HEK293 (cell line): ENCODE measurements around the gene NEK9.

Experiments
- CTCF ChIA-PET: fragments of 350-600 bp; formaldehyde crosslinking; extraction: SDS; loops from one replicate; lab custom pipeline; 2021; ENCODE audit warnings: antibody characterized with exemption; lab: Yijun Ruan, JAX
- POLR2A ChIA-PET: fragments of 300-600 bp; formaldehyde crosslinking; extraction: SDS; loops from one replicate; lab custom pipeline; 2020; ENCODE audit warnings: antibody characterized with exemption, inconsistent platforms; lab: Yijun Ruan, JAX
- H3K27ac ChIP-seq: fragments of 200-500 bp; sonication (Bioruptor generic); 2 replicates; pipeline ENCODE4 v1.5.1; 2014; ENCODE audit warnings: low read depth, low read length, control low read depth, inconsistent platforms; ENCODE audit errors: extremely low read depth
- H3K36me3 ChIP-seq, 2 experiments: fragments of 200-500 bp in 1 of 2; sonication (Bioruptor generic) in 1 of 2; 1 replicate in 1 of 2; 2 replicates in 1 of 2; pipeline ENCODE4 v1.5.1; 2014 to 2017; ENCODE audit warnings: inconsistent platforms in 2 of 2, low read length in 2 of 2; ENCODE audit not compliant: control insufficient read depth in 2 of 2, insufficient read depth in 1 of 2
- H3K4me1 ChIP-seq: fragments of 200-500 bp; sonication (Bioruptor generic); 2 replicates; pipeline ENCODE4 v1.5.1; 2014; ENCODE audit warnings: mild to moderate bottlenecking, low read length, inconsistent platforms; ENCODE audit not compliant: control insufficient read depth, insufficient read depth
- H3K4me3 ChIP-seq: 2 replicates; pipeline ENCODE4 v1.5.1; 2011; ENCODE audit warnings: low read depth, mild to moderate bottlenecking, control low read depth, low read length, moderate library complexity
- H3K9me3 ChIP-seq: fragments of 200-500 bp; sonication (Bioruptor generic); 2 replicates; pipeline ENCODE4 v1.5.1; 2014; ENCODE audit warnings: low read depth, low read length, inconsistent platforms; ENCODE audit not compliant: control insufficient read depth, insufficient read depth
- BCL11B ChIP-seq: fragments of 450-650 bp; formaldehyde crosslinking; IDR thresholded peaks from 2 replicates; pipeline ENCODE4 v1.5.1; 2016; ENCODE audit warnings: low read depth, missing biosample characterization, missing genetic modification characterization
- FEZF1 ChIP-seq: fragments of 450-650 bp; formaldehyde crosslinking; IDR thresholded peaks from 2 replicates; pipeline ENCODE4 v1.5.1; 2016; ENCODE audit warnings: missing biosample characterization, missing genetic modification characterization
- HOXD13 ChIP-seq: sonication (generic); formaldehyde crosslinking; IDR thresholded peaks from 2 replicates; pipeline ENCODE4 v1.8.0; 2022; ENCODE audit warnings: missing genetic modification reagents, borderline replicate concordance
- KLF10 ChIP-seq: fragments of 450-650 bp; IDR thresholded peaks from 2 replicates; pipeline ENCODE4 v1.5.1; 2018; ENCODE audit warnings: missing biosample characterization, mild to moderate bottlenecking, missing genetic modification characterization
- KLF7 ChIP-seq: fragments of 450-650 bp; formaldehyde crosslinking; IDR thresholded peaks from 2 replicates; pipeline ENCODE4 v1.5.1; 2016; ENCODE audit warnings: missing biosample characterization, missing genetic modification characterization, borderline replicate concordance
- MZF1 ChIP-seq: fragments of 450-650 bp; formaldehyde crosslinking; IDR thresholded peaks from 2 replicates; pipeline ENCODE4 v1.5.1; 2017; ENCODE audit warnings: missing biosample characterization, missing genetic modification characterization, borderline replicate concordance
- YY2 ChIP-seq: fragments of 450-650 bp; formaldehyde crosslinking; IDR thresholded peaks from 2 replicates; pipeline ENCODE4 v1.5.1; 2016; ENCODE audit warnings: missing biosample characterization, missing genetic modification characterization
- ZBTB48 ChIP-seq: fragments of 450-650 bp; formaldehyde crosslinking; IDR thresholded peaks from 2 replicates; pipeline ENCODE4 v1.5.1; 2016; ENCODE audit warnings: missing biosample characterization, missing genetic modification characterization
- ZNF221 ChIP-seq: fragments of 450-650 bp; formaldehyde crosslinking; IDR thresholded peaks from 2 replicates; pipeline ENCODE4 v1.5.1; 2017; ENCODE audit warnings: missing biosample characterization, missing genetic modification characterization, borderline replicate concordance
- ZNF223 ChIP-seq: fragments of 450-650 bp; formaldehyde crosslinking; IDR thresholded peaks from 2 replicates; pipeline ENCODE4 v1.5.1; 2016; ENCODE audit warnings: missing biosample characterization, missing genetic modification characterization
- ZNF239 ChIP-seq: fragments of 450-650 bp; formaldehyde crosslinking; IDR thresholded peaks from 2 replicates; pipeline ENCODE4 v1.5.1; 2016; ENCODE audit warnings: missing biosample characterization, missing genetic modification characterization
- ZNF311 ChIP-seq: fragments of 450-650 bp; formaldehyde crosslinking; IDR thresholded peaks from 2 replicates; pipeline ENCODE4 v1.5.1; 2017; ENCODE audit warnings: missing biosample characterization, missing genetic modification characterization, borderline replicate concordance
- ZNF394 ChIP-seq: fragments of 450-650 bp; formaldehyde crosslinking; IDR thresholded peaks from 2 replicates; pipeline ENCODE4 v1.5.1; 2016; ENCODE audit warnings: missing biosample characterization, missing genetic modification characterization, mild to moderate bottlenecking, moderate library complexity, borderline replicate concordance
- ZNF560 ChIP-seq: fragments of 450-650 bp; formaldehyde crosslinking; IDR thresholded peaks from 2 replicates; pipeline ENCODE4 v1.5.1; 2017; ENCODE audit warnings: missing biosample characterization, missing genetic modification characterization, borderline replicate concordance
- ZNF571 ChIP-seq: fragments of 450-650 bp; formaldehyde crosslinking; IDR thresholded peaks from 2 replicates; pipeline ENCODE4 v1.5.0; 2017; ENCODE audit warnings: missing biosample characterization, missing genetic modification characterization
- ZNF610 ChIP-seq: fragments of 450-650 bp; formaldehyde crosslinking; IDR thresholded peaks from 2 replicates; pipeline ENCODE4 v1.5.1; 2016; ENCODE audit warnings: missing biosample characterization, missing genetic modification characterization, borderline replicate concordance
- ZNF629 ChIP-seq: fragments of 450-650 bp; formaldehyde crosslinking; IDR thresholded peaks from 2 replicates; pipeline ENCODE4 v1.5.1; 2017; ENCODE audit warnings: missing biosample characterization, missing genetic modification characterization
- ZNF768 ChIP-seq: fragments of 450-650 bp; formaldehyde crosslinking; IDR thresholded peaks from 2 replicates; pipeline ENCODE4 v1.5.1; 2018; ENCODE audit warnings: missing biosample characterization, mild to moderate bottlenecking, missing genetic modification characterization
- ZNF776 ChIP-seq: fragments of 450-650 bp; formaldehyde crosslinking; IDR thresholded peaks from 2 replicates; pipeline ENCODE4 v1.5.0; 2017; ENCODE audit warnings: missing biosample characterization, missing genetic modification characterization, borderline replicate concordance
- ZXDB ChIP-seq: fragments of 450-650 bp; formaldehyde crosslinking; IDR thresholded peaks from 2 replicates; pipeline ENCODE4 v1.5.1; 2016; ENCODE audit warnings: missing biosample characterization, missing genetic modification characterization
- TF ChIP-seq, protein P1 (sequence below): fragments of 450-650 bp; formaldehyde crosslinking; IDR thresholded peaks from 2 replicates; pipeline ENCODE4 v1.5.1; 2016; ENCODE audit warnings: missing biosample characterization, missing genetic modification characterization, low read depth
- TF ChIP-seq, protein P2 (sequence below): IDR thresholded peaks from 2 replicates; pipeline ENCODE4 v1.6.1; 2011; ENCODE audit warnings: mild to moderate bottlenecking, low read depth, low read length, borderline replicate concordance
- TF ChIP-seq, protein P3 (sequence below): fragments of 450-650 bp; formaldehyde crosslinking; IDR thresholded peaks from 2 replicates; pipeline ENCODE4 v1.5.1; 2016; ENCODE audit warnings: missing biosample characterization, missing genetic modification characterization, low read depth
- TF ChIP-seq, protein P4 (sequence below): fragments of 450-650 bp; formaldehyde crosslinking; IDR thresholded peaks from 2 replicates; pipeline ENCODE4 v1.5.1; 2017; ENCODE audit warnings: missing biosample characterization, missing genetic modification characterization
- TF ChIP-seq, protein P5 (sequence below): fragments of 450-650 bp; formaldehyde crosslinking; IDR thresholded peaks from 2 replicates; pipeline ENCODE4 v1.5.1; 2016; ENCODE audit warnings: missing biosample characterization, missing genetic modification characterization

NEK9 gene

DNA sequence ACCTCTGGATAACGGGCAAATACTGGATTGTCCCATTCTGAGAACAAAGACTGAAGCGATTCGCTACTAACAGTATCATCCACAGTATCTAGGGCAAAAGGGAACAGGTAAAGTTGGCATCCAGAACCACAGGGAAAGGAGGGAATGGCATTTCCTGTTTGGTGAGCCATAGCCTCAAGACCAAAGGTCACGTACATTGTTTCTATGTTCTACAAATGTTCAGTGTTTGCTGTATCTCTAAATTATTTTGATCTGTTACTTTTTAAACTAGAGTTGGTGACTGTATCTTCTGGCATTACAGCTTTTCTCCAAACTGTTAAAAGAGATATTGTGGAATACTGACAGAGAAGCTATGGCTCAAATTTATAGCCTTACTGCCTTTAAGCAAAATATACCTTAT lies 85.2 kb downstream of the NEK9 start (continued):
- TF ChIP-seq, protein P1, sequence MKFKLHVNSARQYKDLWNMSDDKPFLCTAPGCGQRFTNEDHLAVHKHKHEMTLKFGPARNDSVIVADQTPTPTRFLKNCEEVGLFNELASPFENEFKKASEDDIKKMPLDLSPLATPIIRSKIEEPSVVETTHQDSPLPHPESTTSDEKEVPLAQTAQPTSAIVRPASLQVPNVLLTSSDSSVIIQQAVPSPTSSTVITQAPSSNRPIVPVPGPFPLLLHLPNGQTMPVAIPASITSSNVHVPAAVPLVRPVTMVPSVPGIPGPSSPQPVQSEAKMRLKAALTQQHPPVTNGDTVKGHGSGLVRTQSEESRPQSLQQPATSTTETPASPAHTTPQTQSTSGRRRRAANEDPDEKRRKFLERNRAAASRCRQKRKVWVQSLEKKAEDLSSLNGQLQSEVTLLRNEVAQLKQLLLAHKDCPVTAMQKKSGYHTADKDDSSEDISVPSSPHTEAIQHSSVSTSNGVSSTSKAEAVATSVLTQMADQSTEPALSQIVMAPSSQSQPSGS (tag by site-specific recombination) = no peak

DNA sequence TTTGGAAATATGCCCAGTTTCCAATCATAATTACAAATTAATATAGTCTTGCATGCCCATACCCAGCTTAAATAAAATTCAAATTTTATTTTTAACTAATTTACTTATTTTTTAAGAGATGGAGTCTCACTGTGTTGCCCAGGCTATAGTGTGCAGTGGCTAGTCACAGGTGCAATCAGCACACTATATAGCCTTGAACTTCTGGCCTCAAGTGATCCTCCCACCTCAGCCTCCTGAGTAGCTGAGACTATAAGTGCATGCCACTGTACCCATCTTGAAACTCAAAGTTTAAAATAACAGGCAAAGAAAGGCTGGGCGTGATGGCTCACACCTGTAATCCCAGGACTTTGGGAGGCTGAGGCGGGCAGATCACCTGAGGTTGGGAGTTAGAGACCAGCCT lies 85.9 kb downstream of the NEK9 start:
- ChIA-PET CTCF (no interaction called here), POLR2A (no interaction called here)
- Histone ChIP-seq H3K36me3 (peaks cover under 1 to 17% of the 10 kb centered on the region in 2 experiments; a peak in 2 of 3 replicates), H3K9me3 (no peaks in the 10 kb centered on the region), H3K4me3 (no peak overlapping the region), H3K4me1 (peaks cover 6% of the 10 kb centered on the region), H3K27ac (no peak overlapping the region)
- TF ChIP-seq MZF1 (tag by site-specific recombination) (no peak), ZNF223 (tag by site-specific recombination) (no peak), ZNF571 (no peak), YY2 (tag by site-specific recombination) (no peak), ZNF776 (tag by site-specific recombination) (no peak), ZNF311 (tag by site-specific recombination) (no peak), ZNF221 (tag by site-specific recombination) (no peak), ZXDB (tag by site-specific recombination) (no peak)
- TF ChIP-seq, protein P2, sequence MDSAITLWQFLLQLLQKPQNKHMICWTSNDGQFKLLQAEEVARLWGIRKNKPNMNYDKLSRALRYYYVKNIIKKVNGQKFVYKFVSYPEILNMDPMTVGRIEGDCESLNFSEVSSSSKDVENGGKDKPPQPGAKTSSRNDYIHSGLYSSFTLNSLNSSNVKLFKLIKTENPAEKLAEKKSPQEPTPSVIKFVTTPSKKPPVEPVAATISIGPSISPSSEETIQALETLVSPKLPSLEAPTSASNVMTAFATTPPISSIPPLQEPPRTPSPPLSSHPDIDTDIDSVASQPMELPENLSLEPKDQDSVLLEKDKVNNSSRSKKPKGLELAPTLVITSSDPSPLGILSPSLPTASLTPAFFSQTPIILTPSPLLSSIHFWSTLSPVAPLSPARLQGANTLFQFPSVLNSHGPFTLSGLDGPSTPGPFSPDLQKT = no peak
- TF ChIP-seq, protein P3, sequence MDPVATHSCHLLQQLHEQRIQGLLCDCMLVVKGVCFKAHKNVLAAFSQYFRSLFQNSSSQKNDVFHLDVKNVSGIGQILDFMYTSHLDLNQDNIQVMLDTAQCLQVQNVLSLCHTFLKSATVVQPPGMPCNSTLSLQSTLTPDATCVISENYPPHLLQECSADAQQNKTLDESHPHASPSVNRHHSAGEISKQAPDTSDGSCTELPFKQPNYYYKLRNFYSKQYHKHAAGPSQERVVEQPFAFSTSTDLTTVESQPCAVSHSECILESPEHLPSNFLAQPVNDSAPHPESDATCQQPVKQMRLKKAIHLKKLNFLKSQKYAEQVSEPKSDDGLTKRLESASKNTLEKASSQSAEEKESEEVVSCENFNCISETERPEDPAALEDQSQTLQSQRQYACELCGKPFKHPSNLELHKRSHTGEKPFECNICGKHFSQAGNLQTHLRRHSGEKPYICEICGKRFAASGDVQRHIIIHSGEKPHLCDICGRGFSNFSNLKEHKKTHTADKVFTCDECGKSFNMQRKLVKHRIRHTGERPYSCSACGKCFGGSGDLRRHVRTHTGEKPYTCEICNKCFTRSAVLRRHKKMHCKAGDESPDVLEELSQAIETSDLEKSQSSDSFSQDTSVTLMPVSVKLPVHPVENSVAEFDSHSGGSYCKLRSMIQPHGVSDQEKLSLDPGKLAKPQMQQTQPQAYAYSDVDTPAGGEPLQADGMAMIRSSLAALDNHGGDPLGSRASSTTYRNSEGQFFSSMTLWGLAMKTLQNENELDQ (tag by site-specific recombination) = no peak
- TF ChIP-seq, protein P4, sequence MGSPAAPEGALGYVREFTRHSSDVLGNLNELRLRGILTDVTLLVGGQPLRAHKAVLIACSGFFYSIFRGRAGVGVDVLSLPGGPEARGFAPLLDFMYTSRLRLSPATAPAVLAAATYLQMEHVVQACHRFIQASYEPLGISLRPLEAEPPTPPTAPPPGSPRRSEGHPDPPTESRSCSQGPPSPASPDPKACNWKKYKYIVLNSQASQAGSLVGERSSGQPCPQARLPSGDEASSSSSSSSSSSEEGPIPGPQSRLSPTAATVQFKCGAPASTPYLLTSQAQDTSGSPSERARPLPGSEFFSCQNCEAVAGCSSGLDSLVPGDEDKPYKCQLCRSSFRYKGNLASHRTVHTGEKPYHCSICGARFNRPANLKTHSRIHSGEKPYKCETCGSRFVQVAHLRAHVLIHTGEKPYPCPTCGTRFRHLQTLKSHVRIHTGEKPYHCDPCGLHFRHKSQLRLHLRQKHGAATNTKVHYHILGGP (tag by site-specific recombination) = no peak

DNA sequence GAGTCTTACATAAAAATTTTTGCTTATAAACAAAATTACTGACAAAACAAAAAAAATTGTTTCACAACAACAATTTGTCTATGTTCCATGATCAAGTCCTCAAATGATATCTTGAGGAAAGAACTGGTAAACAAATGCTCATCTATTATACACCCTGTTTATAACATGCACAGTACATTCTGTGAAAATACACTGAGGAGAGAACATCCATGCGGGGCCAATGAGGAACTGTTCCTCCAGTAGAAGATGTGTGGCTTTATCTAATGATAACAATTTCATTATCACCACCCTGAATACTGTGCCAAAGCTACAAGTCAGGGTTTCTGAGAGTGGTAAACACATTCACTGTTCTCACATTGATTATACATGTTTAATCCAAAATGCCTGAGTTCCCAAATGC lies 86.3 kb downstream of the NEK9 start:
- no peak overlapping the region for H3K27ac ChIP-seq
- POLR2A ChIA-PET = no interaction called here
- TF ChIP-seq ZNF560 (tag by site-specific recombination) (no peak), FEZF1 (tag by site-specific recombination) (no peak), BCL11B (no peak), ZNF768 (tag by site-specific recombination) (no peak), KLF7 (no peak), ZNF629 (tag by site-specific recombination) (no peak), HOXD13 (CRISPR knock-in tag) (no peak), ZNF394 (tag by site-specific recombination) (no peak), ZNF239 (tag by site-specific recombination) (no peak), ZNF610 (tag by site-specific recombination) (no peak), ZBTB48 (tag by site-specific recombination) (no peak), KLF10 (tag by site-specific recombination) (no peak)
- TF ChIP-seq, protein P2 = no peak
- TF ChIP-seq, protein P5, sequence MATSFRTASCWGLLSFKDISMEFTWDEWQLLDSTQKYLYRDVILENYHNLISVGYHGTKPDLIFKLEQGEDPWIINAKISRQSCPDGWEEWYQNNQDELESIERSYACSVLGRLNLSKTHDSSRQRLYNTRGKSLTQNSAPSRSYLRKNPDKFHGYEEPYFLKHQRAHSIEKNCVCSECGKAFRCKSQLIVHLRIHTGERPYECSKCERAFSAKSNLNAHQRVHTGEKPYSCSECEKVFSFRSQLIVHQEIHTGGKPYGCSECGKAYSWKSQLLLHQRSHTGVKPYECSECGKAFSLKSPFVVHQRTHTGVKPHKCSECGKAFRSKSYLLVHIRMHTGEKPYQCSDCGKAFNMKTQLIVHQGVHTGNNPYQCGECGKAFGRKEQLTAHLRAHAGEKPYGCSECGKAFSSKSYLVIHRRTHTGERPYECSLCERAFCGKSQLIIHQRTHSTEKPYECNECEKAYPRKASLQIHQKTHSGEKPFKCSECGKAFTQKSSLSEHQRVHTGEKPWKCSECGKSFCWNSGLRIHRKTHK (tag by site-specific recombination) = no peak

More for the DNA sequence above, 86.3 kb downstream of the NEK9 start:
- CTCF ChIA-PET = no interaction called here
- H3K36me3 ChIP-seq = peaks cover 3 to 17% of the 10 kb centered on the region in 2 experiments; a peak in 2 of 3 replicates
- peaks cover 6% of the 10 kb centered on the region for H3K4me1 ChIP-seq
- no peak overlapping the region for H3K4me3 ChIP-seq
- H3K9me3 ChIP-seq = no peaks in the 10 kb centered on the region
